Activated naive CD8-positive, alpha-beta T cell treated with anti-CD3 and anti-CD28 coated beads, Interleukin-2, amount 10 ng/mL, durations not matched to agents 7 days and 5 days (primary cell): ENCODE data around the gene PAX5. TPM values are rescaled to one million over a fixed set of nuclear protein-coding genes. Genes with fewer than 3 reads are reported as not detected.

ENCODE experiments used
- ATAC-seq: fragments of 150-1000 bp; cut with Tn5 transposase; one replicate; pipeline ENCODE4 v1.10.0; 2021; ENCODE audit warnings: low read depth, moderate library complexity
- POLR2A ChIA-PET: fragments of 350-600 bp; sonication (Branson Sonifier 250); formaldehyde crosslinking; loops from one replicate; lab custom pipeline; 2021; ENCODE audit warnings: antibody characterized with exemption; lab: Charles Lee
- DNase-seq: peaks from one replicate; pipeline ENCODE4 v3.0.0; 2021
- H3K27ac Mint-ChIP-seq: one replicate; pipeline ENCODE4 v1.8.0; 2022; ENCODE audit warnings: mild to moderate bottlenecking, mixed read lengths
- H3K27me3 Mint-ChIP-seq: one replicate; pipeline ENCODE4 v1.8.0; 2022; ENCODE audit warnings: mild to moderate bottlenecking, moderate library complexity, mixed read lengths
- H3K36me3 Mint-ChIP-seq: one replicate; pipeline ENCODE4 v1.8.0; 2021; ENCODE audit warnings: mild to moderate bottlenecking, mixed read lengths
- H3K4me1 Mint-ChIP-seq: one replicate; pipeline ENCODE4 v1.8.0; 2021; ENCODE audit warnings: mixed read lengths
- H3K4me3 Mint-ChIP-seq: one replicate; pipeline ENCODE4 v1.8.0; 2022; ENCODE audit warnings: mild to moderate bottlenecking, moderate library complexity, mixed read lengths
- H3K9me3 Mint-ChIP-seq: one replicate; pipeline ENCODE4 v1.8.0; 2021; ENCODE audit warnings: mixed read lengths
- total RNA-seq, 2 experiments: library from RNA; stranded (reverse); gene quantifications; one replicate each; pipeline ENCODE4 v1.2.3, GENCODE V29; 2021

The PAX5 gene
- total RNA-seq, 2 experiments from 2014 or later: 0.89 to 1.1 TPM

GRCh38 chr9:36985769-36986467, 48.1 kb downstream of the PAX5 start:
- ATAC-seq: peak; percentile 41
- POLR2A ChIA-PET: no interaction called here
- DNase-seq: peak; percentile 42

GRCh38 chr9:36985061-36985768, 48.9 kb downstream of the PAX5 start:
- ATAC-seq (no peak), DNase-seq (no peak)
- Mint-ChIP-seq H3K36me3 (peaks cover 2% of the 10 kb centered on the region), H3K4me3 (peak overlapping the region; percentile 43), H3K4me1 (peaks cover 12% of the 10 kb centered on the region), H3K27ac (no peak overlapping the region), H3K9me3 (peaks cover 6% of the 10 kb centered on the region), H3K27me3 (peaks cover 70% of the 10 kb centered on the region)
- POLR2A ChIA-PET: no interaction called here

More at GRCh38 chr9:36985769-36986467, 48.1 kb downstream of the PAX5 start:
- Mint-ChIP-seq H3K4me1 (peaks cover 12% of the 10 kb centered on the region), H3K9me3 (peaks cover 10% of the 10 kb centered on the region), H3K27ac (no peak overlapping the region), H3K36me3 (peaks cover 5% of the 10 kb centered on the region), H3K27me3 (peaks cover 72% of the 10 kb centered on the region), H3K4me3 (peak overlapping the region; percentile 43)

- H3K4me3 Mint-ChIP-seq: no peak overlapping the region
Observed at GRCh38 chr9:36980148-36980974, 53.7 kb downstream of the PAX5 start.

GRCh38 chr9:36976371-36977030, 57.6 kb downstream of the PAX5 start:
- no peaks in the 10 kb centered on the region for H3K9me3 Mint-ChIP-seq
- H3K4me3 Mint-ChIP-seq: no peak overlapping the region
- no peak overlapping the region for H3K27ac Mint-ChIP-seq
- ATAC-seq (no peak), DNase-seq (no peak)
- POLR2A ChIA-PET: no interaction called here
- H3K36me3 Mint-ChIP-seq: no peaks in the 10 kb centered on the region
- H3K27me3 Mint-ChIP-seq: peaks cover 9% of the 10 kb centered on the region
- H3K4me1 Mint-ChIP-seq: no peaks in the 10 kb centered on the region

More at GRCh38 chr9:36980148-36980974, 53.7 kb downstream of the PAX5 start:
- POLR2A ChIA-PET: no interaction called here
- no peaks in the 10 kb centered on the region for H3K36me3 Mint-ChIP-seq
- no peaks in the 10 kb centered on the region for H3K4me1 Mint-ChIP-seq
- H3K9me3 Mint-ChIP-seq: no peaks in the 10 kb centered on the region
- ATAC-seq (no peak), DNase-seq (no peak)
- H3K27me3 Mint-ChIP-seq: peaks cover 30% of the 10 kb centered on the region
- no peak overlapping the region for H3K27ac Mint-ChIP-seq

- H3K9me3 Mint-ChIP-seq: no peaks in the 10 kb centered on the region
- POLR2A ChIA-PET: no interaction called here
- no peaks in the 10 kb centered on the region for H3K4me1 Mint-ChIP-seq
- DNase-seq (no peak), ATAC-seq (no peak)
- no peaks in the 10 kb centered on the region for H3K36me3 Mint-ChIP-seq
- H3K27me3 Mint-ChIP-seq: peaks cover 13% of the 10 kb centered on the region
- no peak overlapping the region for H3K4me3 Mint-ChIP-seq
- no peak overlapping the region for H3K27ac Mint-ChIP-seq
Observed at GRCh38 chr9:36974731-36975130, 59.3 kb downstream of the PAX5 start.

GRCh38 chr9:36971935-36972488, 62.1 kb downstream of the PAX5 start:
- H3K9me3 Mint-ChIP-seq: no peaks in the 10 kb centered on the region
- H3K4me3 Mint-ChIP-seq: no peak overlapping the region
- POLR2A ChIA-PET: no interaction called here
- no peaks in the 10 kb centered on the region for H3K4me1 Mint-ChIP-seq
- DNase-seq (no peak), ATAC-seq (no peak)
- H3K27me3 Mint-ChIP-seq: peaks cover 11% of the 10 kb centered on the region
- H3K27ac Mint-ChIP-seq: no peak overlapping the region
- H3K36me3 Mint-ChIP-seq: no peaks in the 10 kb centered on the region

- no peak for DNase-seq
- no peaks in the 10 kb centered on the region for H3K4me1 Mint-ChIP-seq
- H3K27me3 Mint-ChIP-seq: peaks cover 11% of the 10 kb centered on the region
- no peaks in the 10 kb centered on the region for H3K9me3 Mint-ChIP-seq
- H3K27ac Mint-ChIP-seq: no peak overlapping the region
- H3K4me3 Mint-ChIP-seq: no peak overlapping the region
- H3K36me3 Mint-ChIP-seq: no peaks in the 10 kb centered on the region
- ATAC-seq: no peak
- POLR2A ChIA-PET: no interaction called here
Observed at GRCh38 chr9:36970007-36970888, 63.8 kb downstream of the PAX5 start.

GRCh38 chr9:36969216-36969771, 64.8 kb downstream of the PAX5 start:
- POLR2A ChIA-PET: no interaction called here
- ATAC-seq (no peak), DNase-seq (no peak)
- H3K4me1 Mint-ChIP-seq: no peaks in the 10 kb centered on the region
- no peak overlapping the region for H3K4me3 Mint-ChIP-seq
- H3K27me3 Mint-ChIP-seq: peaks cover 7% of the 10 kb centered on the region
- no peak overlapping the region for H3K27ac Mint-ChIP-seq
- no peaks in the 10 kb centered on the region for H3K9me3 Mint-ChIP-seq
- no peaks in the 10 kb centered on the region for H3K36me3 Mint-ChIP-seq

GRCh38 chr9:36968574-36969215, 65.4 kb downstream of the PAX5 start:
- no peak for ATAC-seq

GRCh38 chr9:36967997-36968396, 66.1 kb downstream of the PAX5 start:
- Mint-ChIP-seq H3K4me3 (no peak overlapping the region), H3K27me3 (peaks cover 7% of the 10 kb centered on the region), H3K27ac (no peak overlapping the region), H3K9me3 (no peaks in the 10 kb centered on the region), H3K4me1 (no peaks in the 10 kb centered on the region), H3K36me3 (no peaks in the 10 kb centered on the region)
- DNase-seq (no peak), ATAC-seq (no peak)
- POLR2A ChIA-PET: no interaction called here

More at GRCh38 chr9:36968574-36969215, 65.4 kb downstream of the PAX5 start:
- POLR2A ChIA-PET: no interaction called here
- Mint-ChIP-seq H3K36me3 (no peaks in the 10 kb centered on the region), H3K27me3 (peaks cover 7% of the 10 kb centered on the region), H3K27ac (no peak overlapping the region), H3K9me3 (no peaks in the 10 kb centered on the region), H3K4me3 (no peak overlapping the region), H3K4me1 (no peaks in the 10 kb centered on the region)
- DNase-seq: no peak

- ATAC-seq (no peak), DNase-seq (no peak)
- Mint-ChIP-seq H3K9me3 (no peaks in the 10 kb centered on the region), H3K4me1 (no peaks in the 10 kb centered on the region), H3K27ac (no peak overlapping the region), H3K4me3 (peak overlapping the region; percentile 9), H3K36me3 (no peaks in the 10 kb centered on the region), H3K27me3 (peaks cover 4% of the 10 kb centered on the region)
- POLR2A ChIA-PET: no interaction called here
Observed at GRCh38 chr9:36966371-36967097, 67.5 kb downstream of the PAX5 start.
